Measurements from ENCODE around the gene FSTL4. TPM values are rescaled to one million over a fixed set of nuclear protein-coding genes. Genes with fewer than 3 reads are reported as not detected.

The FSTL4 gene
- polyA plus RNA-seq, 3 donors from 2014 or later = not detected

DNA sequence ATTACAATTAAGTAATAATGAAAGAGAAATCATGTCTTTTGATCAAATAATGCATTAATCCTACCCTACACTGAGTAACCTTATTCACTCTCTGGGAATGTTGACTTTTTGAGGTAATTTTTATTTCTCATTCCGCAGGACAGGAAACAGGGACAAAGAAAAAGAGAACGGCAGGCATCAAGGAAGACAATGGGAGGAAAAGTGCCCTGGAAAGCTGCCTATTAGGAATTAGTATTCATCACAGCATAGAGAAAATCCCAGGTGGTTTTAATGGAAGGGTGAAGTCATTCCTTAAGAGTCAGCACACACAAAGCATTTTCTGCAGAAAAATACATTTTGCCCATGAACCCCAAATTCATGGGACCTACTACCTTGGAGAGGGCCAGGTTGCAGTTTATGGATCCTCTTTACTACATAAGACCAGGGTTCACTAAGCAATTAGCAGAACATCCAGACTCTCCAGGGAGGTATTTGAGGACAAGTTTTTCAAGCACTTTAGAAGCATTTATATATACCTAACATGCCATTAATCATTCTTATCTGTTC lies 9.4 kb downstream of the FSTL4 start:
- H3K27me3 Mint-ChIP-seq (ENCODE audit: low read depth in 3 of 3) = peaks cover 3 to 4% (median 4%) of the 10 kb centered on the region in 3 donors
- no peak overlapping the region for H3K27ac Mint-ChIP-seq
- peaks cover 0 to 2% (median 0%) of the 10 kb centered on the region in 6 donors for H3K9me3 Mint-ChIP-seq
- no peak overlapping the region for H3K4me3 Mint-ChIP-seq
- DNase-seq = no peak
- H3K4me1 Mint-ChIP-seq = no peaks in the 10 kb centered on the region
- H3K36me3 Mint-ChIP-seq = no peaks in the 10 kb centered on the region

DNA sequence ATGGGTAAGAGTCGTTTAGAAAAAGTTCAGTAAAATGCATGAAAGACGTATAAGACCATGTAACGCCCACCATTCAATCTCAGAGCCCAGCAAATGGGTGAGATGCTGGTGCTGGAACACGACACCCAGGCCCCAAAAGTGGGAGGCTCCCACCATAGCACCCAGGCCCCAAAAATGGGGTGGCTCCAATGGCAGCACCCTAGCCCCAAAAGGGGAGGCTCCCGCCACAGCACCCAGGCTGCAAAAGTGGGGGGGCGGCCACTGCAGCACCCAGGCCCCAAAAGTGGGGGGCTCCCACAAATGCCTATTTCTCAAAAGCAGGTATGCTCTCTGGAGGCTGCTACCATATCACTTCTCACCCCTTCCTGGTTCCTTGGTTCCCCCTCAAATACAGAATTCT lies 12.7 kb downstream of the FSTL4 start:
- no peak overlapping the region for H3K27ac Mint-ChIP-seq
- no peaks in the 10 kb centered on the region for H3K36me3 Mint-ChIP-seq
- no peaks in the 10 kb centered on the region for H3K4me1 Mint-ChIP-seq
- peaks cover 0 to 4% (median 4%) of the 10 kb centered on the region in 3 donors for H3K27me3 Mint-ChIP-seq (ENCODE audit: low read depth in 3 of 3)
- H3K9me3 Mint-ChIP-seq = no peaks in the 10 kb centered on the region
- H3K4me3 Mint-ChIP-seq = no peak overlapping the region
- DNase-seq = no peak

DNA sequence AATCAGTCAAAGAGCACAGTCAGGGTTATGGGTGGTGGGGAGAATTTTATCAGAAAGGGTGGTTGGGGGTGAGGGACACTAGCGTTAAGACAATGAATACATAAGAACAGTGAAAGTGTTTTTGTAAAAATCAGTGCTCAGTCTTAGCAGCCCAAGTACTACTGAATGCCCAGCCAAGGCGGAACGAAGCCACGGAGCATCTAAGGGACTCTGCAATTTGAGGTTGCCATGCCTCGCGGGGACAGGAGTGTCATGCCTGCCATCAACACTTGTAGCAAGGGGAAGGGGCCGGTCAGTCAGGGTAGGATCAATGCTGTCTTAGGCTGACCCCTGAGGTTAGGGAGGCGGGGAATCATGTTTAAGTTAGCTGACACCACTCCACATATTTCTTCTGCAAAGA lies 13.3 kb downstream of the FSTL4 start:
- H3K4me1 Mint-ChIP-seq = no peaks in the 10 kb centered on the region
- no peak for DNase-seq
- H3K9me3 Mint-ChIP-seq = no peaks in the 10 kb centered on the region
- no peaks in the 10 kb centered on the region for H3K36me3 Mint-ChIP-seq
- H3K4me3 Mint-ChIP-seq = no peak overlapping the region
- no peak overlapping the region for H3K27ac Mint-ChIP-seq
- peaks cover 0 to 4% (median 4%) of the 10 kb centered on the region in 3 donors for H3K27me3 Mint-ChIP-seq (ENCODE audit: low read depth in 3 of 3)

DNA sequence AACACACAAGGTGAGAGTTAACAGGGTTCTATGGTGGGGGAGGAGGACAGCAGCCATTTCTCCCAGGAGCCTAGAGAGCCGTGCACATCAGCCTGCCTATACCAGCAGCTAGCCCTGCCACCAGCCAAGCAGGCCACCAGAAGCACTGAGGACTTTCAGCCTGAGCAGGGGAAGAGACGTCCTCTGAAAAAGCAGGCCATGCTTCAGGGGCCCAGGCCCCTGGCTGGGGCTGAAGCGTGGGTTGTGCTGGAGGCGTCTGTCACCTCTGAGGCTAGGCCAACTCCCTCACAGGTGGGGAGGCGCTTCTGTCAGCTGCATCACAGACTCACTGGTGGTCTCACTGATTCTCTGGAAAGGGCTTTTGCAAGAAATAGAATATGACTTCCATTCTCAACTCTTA lies 16.3 kb downstream of the FSTL4 start:
- no peak for DNase-seq
- H3K4me3 Mint-ChIP-seq = no peak overlapping the region
- peaks cover 1 to 8% (median 2%) of the 10 kb centered on the region in 3 donors for H3K27me3 Mint-ChIP-seq (ENCODE audit: low read depth in 3 of 3)
- no peaks in the 10 kb centered on the region for H3K4me1 Mint-ChIP-seq
- H3K36me3 Mint-ChIP-seq = no peaks in the 10 kb centered on the region
- H3K27ac Mint-ChIP-seq = no peak overlapping the region
- no peaks in the 10 kb centered on the region for H3K9me3 Mint-ChIP-seq

DNA sequence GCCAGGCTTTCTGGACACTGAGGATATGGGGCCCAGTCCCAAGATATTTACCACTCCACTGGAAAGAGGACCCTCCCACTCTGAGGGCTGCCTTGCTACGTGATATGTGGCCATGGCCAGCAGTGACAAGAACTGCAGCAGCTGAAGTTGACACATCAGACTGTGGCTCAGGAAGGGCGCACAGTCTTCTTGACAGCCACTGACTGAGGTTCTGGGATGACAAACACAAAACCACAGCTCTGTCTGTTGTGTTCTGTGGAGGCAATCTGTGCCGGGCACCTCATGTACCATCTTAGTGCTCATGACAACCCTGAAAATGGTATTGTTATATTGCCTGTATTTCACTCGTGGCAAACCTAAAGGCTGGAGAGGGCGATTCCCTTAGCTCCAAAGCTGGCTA lies 16.9 kb downstream of the FSTL4 start:
- no peak for DNase-seq
- Mint-ChIP-seq H3K27me3 (ENCODE audit: low read depth in 3 of 3) (peaks cover 1 to 8% (median 2%) of the 10 kb centered on the region in 3 donors), H3K36me3 (no peaks in the 10 kb centered on the region), H3K9me3 (no peaks in the 10 kb centered on the region), H3K27ac (no peak overlapping the region), H3K4me1 (no peaks in the 10 kb centered on the region), H3K4me3 (no peak overlapping the region)

DNA sequence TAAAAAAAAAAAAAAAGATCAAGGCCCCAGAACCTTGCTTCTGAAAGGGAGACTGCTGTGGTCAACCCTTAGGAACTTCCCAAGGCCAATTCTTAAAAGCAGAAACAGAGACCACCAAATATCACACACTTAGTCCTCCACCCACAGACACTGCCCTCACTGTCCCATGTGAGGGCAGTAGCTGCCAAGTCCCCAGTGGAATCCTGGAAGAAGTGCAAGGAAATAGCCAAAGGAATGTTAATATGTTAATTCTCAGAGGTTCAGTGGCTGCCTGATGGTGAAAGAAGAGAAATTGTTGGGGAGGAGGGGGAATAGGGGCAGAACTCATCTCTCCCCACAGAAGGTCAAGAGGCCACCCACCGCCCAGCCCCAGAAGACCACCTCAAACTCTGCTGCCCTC lies 23.1 kb downstream of the FSTL4 start:
- Mint-ChIP-seq H3K4me1 (no peaks in the 10 kb centered on the region), H3K27ac (no peak overlapping the region), H3K4me3 (no peak overlapping the region), H3K9me3 (peaks cover 0 to 2% (median 0%) of the 10 kb centered on the region in 6 donors), H3K27me3 (ENCODE audit: low read depth in 3 of 3) (peaks cover 0 to 3% (median 1%) of the 10 kb centered on the region in 3 donors), H3K36me3 (no peaks in the 10 kb centered on the region)
- DNase-seq = no peak

DNA sequence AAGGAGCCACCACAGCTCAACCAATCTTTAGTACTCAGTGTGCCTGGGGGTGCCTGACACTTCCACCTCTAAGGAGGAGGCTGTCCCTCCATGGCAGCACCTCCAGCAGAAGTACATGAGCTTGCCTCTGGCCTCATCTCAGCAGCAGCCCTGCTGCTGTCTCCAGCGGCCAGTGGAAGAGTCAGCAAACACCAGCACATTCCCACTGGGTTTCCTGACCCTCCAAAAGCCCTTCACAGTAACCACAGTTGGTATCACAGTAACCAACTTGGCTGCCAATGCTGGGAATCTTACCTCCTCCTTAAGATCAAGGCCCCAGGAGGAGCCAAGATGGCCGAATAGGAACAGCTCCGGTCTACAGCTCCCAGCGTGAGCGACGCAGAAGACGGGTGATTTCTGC lies 29.4 kb downstream of the FSTL4 start:
- DNase-seq = no peak
- H3K27ac Mint-ChIP-seq = no peak overlapping the region
- H3K27me3 Mint-ChIP-seq (ENCODE audit: low read depth in 3 of 3) = peaks cover 1 to 7% (median 4%) of the 10 kb centered on the region in 3 donors
- no peaks in the 10 kb centered on the region for H3K4me1 Mint-ChIP-seq
- H3K4me3 Mint-ChIP-seq = no peak overlapping the region
- H3K36me3 Mint-ChIP-seq = no peaks in the 10 kb centered on the region
- peaks cover 0 to 2% (median 0%) of the 10 kb centered on the region in 6 donors for H3K9me3 Mint-ChIP-seq

DNA sequence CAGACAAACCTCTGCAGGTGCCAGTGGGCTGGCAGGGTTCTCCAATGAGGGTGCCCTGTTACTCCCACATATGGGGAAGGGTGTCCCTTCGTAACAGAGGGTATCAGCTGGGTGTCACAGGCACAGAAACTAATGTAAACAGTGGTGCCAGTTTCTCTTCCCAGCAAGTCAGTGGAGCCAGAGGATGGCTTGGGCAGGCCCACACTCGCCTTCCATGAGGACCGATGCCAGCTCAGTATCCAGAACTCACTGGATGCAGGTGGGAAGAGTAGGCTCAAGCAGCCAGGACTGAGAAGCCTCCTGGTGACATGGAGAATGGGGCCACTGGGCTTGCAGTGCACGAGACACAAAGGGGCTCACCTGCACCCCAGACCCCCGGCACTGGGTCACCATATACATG lies 30.4 kb downstream of the FSTL4 start:
- Mint-ChIP-seq H3K27me3 (ENCODE audit: low read depth in 3 of 3) (peaks cover 1 to 10% (median 4%) of the 10 kb centered on the region in 3 donors), H3K27ac (no peak overlapping the region), H3K4me1 (no peaks in the 10 kb centered on the region), H3K9me3 (peaks cover 0 to 2% (median 0%) of the 10 kb centered on the region in 6 donors), H3K4me3 (no peak overlapping the region), H3K36me3 (no peaks in the 10 kb centered on the region)
- DNase-seq = no peak

DNA sequence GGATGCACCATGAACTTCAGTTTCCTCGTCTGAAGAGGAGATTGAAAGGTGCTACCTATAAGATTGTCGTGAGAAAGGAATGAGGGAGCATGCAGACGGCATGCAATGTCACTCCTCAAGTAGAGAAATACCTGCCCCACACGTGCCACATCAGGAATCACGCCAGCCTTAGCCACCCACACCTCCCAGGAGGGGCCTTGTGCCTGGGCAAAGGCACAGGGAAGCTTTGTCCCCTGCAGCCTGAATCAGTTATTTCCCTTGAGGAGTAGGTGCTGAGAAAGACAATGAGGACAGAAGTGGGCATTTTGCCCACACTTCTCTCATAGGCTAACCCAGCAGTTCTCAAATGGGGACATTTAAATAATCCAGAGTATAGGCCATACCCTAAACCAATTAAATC lies 31.0 kb downstream of the FSTL4 start:
- no peaks in the 10 kb centered on the region for H3K4me1 Mint-ChIP-seq
- H3K36me3 Mint-ChIP-seq = no peaks in the 10 kb centered on the region
- no peak overlapping the region for H3K27ac Mint-ChIP-seq
- peaks cover 1 to 10% (median 4%) of the 10 kb centered on the region in 3 donors for H3K27me3 Mint-ChIP-seq (ENCODE audit: low read depth in 3 of 3)
- H3K4me3 Mint-ChIP-seq = no peak overlapping the region
- H3K9me3 Mint-ChIP-seq = peaks cover 0 to 2% (median 0%) of the 10 kb centered on the region in 6 donors
- no peak for DNase-seq

DNA sequence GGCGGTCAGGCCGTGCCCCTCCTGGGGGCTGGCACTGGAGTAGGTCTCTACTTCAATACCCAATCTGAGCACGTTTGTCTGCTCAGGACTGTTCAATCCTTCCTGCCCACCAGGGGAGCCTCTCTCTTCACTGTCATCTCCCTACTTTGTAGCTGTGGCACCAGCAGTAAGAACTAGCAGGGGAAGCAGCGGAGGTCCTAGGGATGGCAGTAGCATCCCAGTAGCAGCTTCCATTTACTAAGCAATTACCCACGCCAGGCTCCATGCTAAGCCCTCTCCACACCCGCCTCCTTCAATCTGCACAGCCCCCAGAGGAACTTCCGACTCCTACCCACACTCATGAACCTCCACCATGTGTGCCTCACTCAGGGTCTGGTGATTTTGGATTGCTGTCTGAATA lies 31.7 kb downstream of the FSTL4 start:
- no peaks in the 10 kb centered on the region for H3K36me3 Mint-ChIP-seq
- peaks cover 1 to 10% (median 4%) of the 10 kb centered on the region in 3 donors for H3K27me3 Mint-ChIP-seq (ENCODE audit: low read depth in 3 of 3)
- DNase-seq = no peak
- H3K4me3 Mint-ChIP-seq = no peak overlapping the region
- no peaks in the 10 kb centered on the region for H3K9me3 Mint-ChIP-seq
- no peak overlapping the region for H3K27ac Mint-ChIP-seq
- no peaks in the 10 kb centered on the region for H3K4me1 Mint-ChIP-seq

DNA sequence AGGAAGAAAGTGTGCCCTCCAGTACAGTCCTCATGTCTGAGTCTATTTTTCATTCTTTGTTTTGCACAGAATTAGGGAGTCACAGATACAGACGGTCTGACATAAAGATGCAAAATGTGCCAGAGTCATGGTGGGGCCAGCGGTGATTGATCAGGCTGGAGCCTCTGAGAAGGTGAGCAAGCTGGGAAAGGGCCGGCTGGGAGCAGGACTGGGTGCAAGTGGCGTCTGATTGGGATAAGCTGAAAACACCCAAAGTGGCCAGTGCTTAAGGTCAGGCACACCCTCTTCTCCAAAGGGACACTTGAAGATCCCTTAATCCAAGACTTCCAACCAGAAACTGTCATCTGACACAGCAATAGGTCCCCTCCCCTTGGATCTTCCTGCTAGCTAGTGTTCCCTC lies 32.6 kb downstream of the FSTL4 start:
- DNase-seq = no peak
- no peak overlapping the region for H3K4me3 Mint-ChIP-seq
- H3K4me1 Mint-ChIP-seq = no peaks in the 10 kb centered on the region
- no peaks in the 10 kb centered on the region for H3K9me3 Mint-ChIP-seq
- no peak overlapping the region for H3K27ac Mint-ChIP-seq
- H3K27me3 Mint-ChIP-seq (ENCODE audit: low read depth in 3 of 3) = peaks cover 1 to 10% (median 4%) of the 10 kb centered on the region in 3 donors
- H3K36me3 Mint-ChIP-seq = no peaks in the 10 kb centered on the region

DNA sequence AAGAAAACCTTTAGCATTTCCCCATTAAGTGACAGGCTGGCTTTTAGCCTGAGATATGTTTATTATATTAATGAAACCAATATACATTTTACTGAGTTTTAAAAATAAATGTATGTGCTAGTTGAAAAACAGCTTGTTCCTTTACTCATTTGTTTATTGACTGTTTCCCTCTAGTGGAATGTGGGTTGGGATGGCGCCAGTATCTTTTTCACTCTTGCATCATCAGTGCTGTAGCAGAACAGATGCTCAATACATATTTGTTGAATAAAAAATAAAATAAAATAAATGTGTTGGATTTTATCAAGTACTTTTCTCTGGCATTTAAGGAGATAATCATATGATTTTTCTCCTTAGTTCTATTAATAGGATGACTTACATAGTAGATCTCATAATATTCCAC lies 43.0 kb downstream of the FSTL4 start:
- no peak overlapping the region for H3K4me3 Mint-ChIP-seq
- no peak for DNase-seq
- no peaks in the 10 kb centered on the region for H3K36me3 Mint-ChIP-seq
- H3K9me3 Mint-ChIP-seq = peaks cover 0 to 10% (median 6%) of the 10 kb centered on the region in 6 donors
- H3K27ac Mint-ChIP-seq = no peak overlapping the region
- no peaks in the 10 kb centered on the region for H3K4me1 Mint-ChIP-seq
- H3K27me3 Mint-ChIP-seq (ENCODE audit: low read depth in 3 of 3) = peaks cover 3 to 22% (median 5%) of the 10 kb centered on the region in 3 donors

DNA sequence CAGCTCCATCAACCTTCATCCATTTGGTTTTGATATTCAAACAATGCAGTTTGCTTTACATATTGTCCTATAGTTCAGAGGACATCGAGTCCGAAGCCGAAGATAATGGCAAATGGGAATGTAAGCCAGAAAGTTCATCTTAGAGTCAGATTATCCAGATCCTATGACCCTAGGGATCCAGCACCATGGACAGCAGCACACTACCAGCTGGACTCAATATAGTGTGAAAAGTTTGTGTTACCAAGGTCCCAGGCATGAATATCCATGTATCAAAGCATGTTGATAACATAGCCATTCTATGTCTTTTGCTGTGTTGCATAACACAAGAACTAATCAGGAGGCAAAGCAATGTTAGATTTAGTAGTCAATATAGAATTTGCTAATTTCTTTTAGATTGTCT lies 46.3 kb downstream of the FSTL4 start:
- no peak for DNase-seq
- Mint-ChIP-seq H3K36me3 (no peaks in the 10 kb centered on the region), H3K4me1 (no peaks in the 10 kb centered on the region), H3K27ac (no peak overlapping the region), H3K4me3 (no peak overlapping the region), H3K27me3 (ENCODE audit: low read depth in 3 of 3) (peaks cover 2 to 17% (median 7%) of the 10 kb centered on the region in 3 donors), H3K9me3 (peaks cover 0 to 4% (median 0%) of the 10 kb centered on the region in 6 donors)

DNA sequence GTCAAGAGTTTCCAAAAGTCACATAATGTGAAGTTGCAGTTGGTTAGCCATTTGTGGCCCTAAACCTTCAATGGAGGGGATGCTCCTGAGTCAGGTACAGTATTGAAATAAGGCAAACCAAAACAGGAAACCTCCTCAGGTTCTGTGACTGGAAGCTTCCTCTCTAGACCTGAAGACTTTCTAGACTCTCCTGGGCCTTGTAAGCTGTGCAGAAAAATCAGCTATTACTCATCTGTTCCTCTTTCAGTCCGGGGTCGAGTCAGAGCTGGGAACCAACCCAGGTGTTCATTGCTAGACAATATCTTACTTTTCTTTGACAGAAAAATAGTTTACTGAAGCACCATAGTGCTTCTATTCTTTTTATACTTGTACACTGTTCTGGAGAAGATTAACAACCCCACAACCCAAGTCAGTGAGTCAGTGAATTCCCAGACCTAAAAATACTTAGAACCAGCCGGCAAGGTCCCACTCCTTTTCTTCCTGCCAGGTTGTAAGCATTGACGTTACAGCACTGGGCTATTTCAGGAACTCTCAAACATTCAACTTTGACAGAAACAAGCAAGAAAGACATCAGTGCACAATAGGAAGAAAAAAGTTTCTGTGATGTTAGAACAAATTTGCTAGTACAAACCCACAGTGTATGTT lies 47.3 kb downstream of the FSTL4 start:
- Mint-ChIP-seq H3K36me3 (no peaks in the 10 kb centered on the region), H3K4me1 (no peaks in the 10 kb centered on the region), H3K4me3 (no peak overlapping the region), H3K27me3 (ENCODE audit: low read depth in 3 of 3) (peaks cover 4 to 11% (median 7%) of the 10 kb centered on the region in 3 donors), H3K27ac (no peak overlapping the region), H3K9me3 (peaks cover 0 to 4% (median 0%) of the 10 kb centered on the region in 6 donors)
- no peak for DNase-seq

DNA sequence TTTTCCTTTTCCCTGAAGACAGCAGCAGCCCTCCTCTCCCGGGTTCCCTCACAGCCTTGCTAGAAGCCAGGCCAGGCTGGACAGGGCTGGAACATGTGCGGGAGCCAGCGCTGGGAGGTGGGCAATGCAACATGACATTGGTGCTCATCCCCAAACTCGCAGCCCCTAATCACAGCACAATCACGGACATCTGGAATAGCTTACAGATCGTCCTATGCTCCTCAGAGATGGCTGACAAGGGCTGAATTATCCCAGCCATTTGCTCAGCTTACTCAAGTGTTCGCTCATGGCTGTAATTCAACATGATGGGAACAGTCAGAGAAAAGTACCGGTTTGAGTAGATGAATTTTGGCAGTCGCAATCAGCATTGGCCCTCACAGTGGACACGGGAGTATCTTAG lies 49.8 kb downstream of the FSTL4 start:
- peaks cover 0 to 2% (median 0%) of the 10 kb centered on the region in 6 donors for H3K9me3 Mint-ChIP-seq
- H3K27ac Mint-ChIP-seq = no peak overlapping the region
- no peak for DNase-seq
- H3K4me1 Mint-ChIP-seq = no peaks in the 10 kb centered on the region
- peaks cover 10 to 11% (median 10%) of the 10 kb centered on the region in 3 donors for H3K27me3 Mint-ChIP-seq (ENCODE audit: low read depth in 3 of 3)
- no peak overlapping the region for H3K4me3 Mint-ChIP-seq
- no peaks in the 10 kb centered on the region for H3K36me3 Mint-ChIP-seq
